ENCODE measurements around the gene DUSP8.
"Not testable (repeated sequence)": the region's sequence is repeated elsewhere in the genome, so short reads cannot be mapped to it uniquely, and the experiment has no call there.

DUSP8 gene

DNA sequence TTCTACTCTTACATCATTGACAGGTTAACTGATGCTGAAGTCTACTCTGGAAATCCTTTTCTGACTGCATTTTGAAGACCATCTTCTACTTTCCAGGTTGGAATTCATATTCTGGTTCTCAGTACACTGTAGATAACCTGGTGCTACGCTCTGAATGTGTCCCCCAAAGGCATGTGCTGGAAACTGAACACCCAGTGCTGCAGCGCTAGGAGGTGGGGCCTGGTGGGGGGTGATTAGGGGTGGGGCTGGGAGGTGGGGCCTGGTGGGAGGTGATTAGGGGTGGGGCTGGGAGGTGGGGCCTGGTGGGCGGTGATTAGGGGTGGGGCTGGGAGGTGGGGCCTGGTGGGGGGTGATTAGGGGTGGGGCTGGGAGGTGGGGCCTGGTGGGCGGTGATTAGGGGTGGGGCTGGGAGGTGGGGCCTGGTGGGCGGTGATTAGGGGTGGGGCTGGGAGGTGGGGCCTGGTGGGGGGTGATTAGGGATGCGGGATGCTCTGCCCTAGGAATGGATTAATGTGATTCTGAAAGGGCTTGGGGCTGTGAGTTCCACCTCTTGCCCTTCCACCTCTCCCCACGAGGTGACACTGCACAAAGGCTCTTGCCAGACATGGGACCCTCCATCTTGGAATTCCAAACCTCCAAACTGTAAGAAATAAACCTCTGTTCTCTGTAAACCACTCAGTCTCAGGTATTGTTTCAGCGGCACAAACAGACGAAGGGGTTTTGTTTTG lies 59.4 kb downstream of the DUSP8 start:
- not testable (repeated sequence) for DNase-seq

DNA sequence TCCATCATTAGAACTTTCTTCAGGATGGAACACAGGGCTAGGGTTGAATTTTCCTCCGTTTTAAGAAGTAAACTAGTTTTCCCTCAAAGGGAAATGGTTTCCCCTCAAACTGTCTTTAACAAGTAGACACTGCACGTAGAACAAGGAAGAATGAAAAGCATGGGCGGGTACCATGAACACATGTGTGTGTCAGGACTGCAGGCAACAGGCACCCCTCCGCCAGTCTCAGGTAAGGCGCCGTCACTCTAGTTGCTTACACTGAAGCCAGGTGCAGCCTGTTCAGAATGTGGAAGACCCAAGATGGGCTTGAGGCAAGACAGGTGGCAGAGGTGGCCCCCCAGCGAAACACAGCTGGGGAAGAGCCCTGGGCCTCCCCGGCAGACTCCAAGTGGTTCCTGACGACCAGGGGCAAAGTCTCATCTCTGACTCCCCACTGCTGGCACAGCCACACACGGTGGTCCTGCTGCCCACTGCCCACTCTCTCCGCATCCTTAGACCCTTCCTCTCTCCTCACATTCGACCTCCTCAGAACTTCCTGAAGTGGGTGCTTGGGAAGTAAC lies 60.1 kb downstream of the DUSP8 start:
- DNase-seq, result no peak

DNA sequence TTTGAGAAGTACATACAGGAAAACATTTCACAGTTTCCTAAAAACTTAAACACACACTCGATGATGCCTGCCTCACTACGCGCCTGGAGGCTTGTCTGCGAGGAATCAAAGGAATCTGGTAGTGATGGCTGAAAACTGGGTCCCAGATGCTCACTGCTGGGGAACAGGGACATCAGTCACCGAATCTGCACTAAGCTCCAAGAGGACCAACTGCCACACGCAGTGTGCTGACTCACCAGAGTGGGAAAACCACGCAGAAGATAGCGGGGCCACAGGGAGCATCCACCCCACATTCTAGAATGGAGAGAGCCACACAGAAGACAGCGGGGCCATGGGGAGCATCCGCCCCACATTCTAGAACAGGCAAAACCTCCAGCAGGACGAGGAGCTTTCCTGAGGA lies 61.1 kb downstream of the DUSP8 start:
- DNase-seq, result no peak

DNA sequence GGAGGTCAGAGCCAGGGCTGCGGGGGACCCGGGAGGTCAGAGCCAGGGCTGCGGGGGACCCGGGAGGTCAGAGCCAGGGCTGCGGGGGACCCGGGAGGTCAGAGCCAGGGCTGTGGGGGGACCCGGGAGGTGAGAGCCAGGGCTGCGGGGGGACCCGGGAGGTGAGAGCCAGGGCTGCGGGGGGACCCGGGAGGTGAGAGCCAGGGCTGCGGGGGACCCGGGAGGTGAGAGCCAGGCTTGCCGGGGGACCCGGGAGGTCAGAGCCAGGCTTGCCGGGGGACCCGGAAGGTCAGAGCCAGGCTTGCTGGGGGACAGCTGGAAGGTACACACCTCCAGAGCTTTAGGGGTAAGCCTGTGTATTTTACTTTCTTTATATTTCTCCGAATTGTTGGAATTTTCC lies 61.7 kb downstream of the DUSP8 start:
- not testable (repeated sequence) for DNase-seq

DNA sequence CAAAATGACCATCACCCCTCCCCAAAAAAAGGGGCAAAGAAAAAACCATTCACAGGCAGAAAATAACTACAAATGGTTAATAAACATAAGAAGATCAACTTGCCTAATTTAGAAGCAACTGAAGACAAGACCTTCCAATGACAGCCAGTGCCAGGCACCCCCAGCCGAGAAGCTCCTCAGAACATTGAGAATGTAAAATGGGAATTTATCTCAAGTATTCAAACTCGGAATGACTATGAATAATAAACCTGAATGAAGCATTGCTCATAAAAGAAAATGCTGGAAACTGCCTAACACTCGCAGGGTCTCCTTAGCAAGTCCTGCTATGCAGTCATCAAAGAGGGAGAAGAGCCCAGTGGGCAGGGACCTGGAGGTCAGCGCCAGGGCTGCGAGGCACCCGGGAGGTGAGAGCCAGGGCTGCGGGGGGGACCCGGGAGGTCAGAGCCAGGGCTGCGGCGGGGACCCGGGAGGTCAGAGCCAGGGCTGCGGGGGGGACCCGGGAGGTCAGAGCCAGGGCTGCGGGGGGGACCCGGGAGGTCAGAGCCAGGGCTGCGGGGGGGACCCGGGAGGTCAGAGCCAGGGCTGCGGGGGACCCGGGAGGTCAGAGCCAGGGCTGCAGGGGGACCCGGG lies 62.3 kb downstream of the DUSP8 start:
- no peak for DNase-seq

DNA sequence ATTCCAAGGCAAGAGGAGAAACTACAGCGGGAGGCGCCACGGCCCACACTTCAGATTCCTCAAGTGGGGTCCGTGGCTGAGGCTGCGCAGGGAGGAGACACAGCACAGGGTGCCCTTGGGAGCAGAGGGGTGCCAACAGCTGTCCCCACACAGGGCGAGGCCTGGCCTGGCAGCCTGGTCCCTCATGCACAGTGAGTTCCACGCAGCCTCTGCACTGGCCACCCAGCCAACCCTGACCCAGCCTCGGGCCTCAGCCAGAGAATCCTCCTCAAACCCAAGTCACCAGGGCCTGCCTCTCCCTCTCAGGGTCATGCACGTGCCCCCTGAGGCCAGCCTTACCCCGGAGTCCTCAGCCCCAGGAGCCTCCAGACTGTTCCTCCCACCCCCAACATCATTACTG lies 63.1 kb downstream of the DUSP8 start:
- DNase-seq, result no peak

DNA sequence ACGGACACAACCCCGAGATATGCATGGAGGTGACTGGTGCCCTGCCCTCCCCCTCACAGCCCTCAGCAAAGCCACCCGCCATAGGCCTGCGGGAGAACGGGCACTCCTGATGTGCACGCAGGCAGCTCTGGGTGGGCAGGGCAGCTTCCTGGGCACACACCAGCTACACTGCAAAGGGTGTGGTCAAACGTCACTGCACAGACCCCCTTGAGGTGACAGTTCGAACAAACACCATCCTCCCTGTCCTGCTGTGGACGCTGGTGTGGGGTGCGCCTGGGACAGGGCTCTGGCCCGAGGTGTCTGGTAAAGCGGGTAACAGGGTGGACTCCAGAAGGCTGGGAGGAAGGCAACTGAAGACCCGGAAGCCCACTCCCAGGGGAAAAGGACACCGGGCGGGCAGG lies 63.6 kb downstream of the DUSP8 start:
- no peak for DNase-seq

DNA sequence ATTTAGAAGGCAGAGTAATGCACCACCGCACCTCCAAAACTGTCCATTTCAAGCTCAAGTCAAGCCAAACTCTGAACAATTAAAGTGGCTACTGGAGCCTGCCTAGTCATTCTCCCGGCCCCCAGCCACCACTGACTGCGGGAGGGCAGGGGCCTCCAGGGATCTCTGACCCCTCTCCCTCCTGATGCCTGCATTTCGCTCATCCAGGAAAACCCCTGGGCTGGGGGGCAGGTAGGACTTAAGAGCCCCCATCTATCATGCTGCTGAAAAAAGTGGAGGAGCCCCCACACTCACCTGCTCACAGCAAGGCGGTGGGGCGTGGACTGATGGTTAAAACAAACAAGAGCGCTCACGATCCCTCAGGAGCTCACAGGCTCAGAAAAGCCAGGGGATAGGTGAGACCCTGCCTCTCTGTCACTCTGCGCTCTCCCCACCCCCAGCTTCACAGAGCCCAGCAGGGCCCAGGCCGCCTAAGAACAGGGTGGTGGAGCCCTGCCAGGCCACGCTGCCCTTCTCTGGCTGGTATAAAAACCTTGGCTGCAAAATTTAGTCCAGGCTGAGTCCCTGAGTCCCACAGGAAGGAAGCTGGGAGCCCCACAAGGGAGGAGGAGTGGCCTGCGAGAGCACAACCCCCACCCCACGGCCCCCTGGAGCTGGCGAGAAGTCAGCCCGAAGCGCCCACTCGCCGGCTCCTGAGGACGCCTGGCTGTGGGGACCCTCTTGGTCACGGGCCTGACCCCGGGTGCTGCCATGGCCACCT lies 64.5 kb downstream of the DUSP8 start:
- no peak for DNase-seq

DNA sequence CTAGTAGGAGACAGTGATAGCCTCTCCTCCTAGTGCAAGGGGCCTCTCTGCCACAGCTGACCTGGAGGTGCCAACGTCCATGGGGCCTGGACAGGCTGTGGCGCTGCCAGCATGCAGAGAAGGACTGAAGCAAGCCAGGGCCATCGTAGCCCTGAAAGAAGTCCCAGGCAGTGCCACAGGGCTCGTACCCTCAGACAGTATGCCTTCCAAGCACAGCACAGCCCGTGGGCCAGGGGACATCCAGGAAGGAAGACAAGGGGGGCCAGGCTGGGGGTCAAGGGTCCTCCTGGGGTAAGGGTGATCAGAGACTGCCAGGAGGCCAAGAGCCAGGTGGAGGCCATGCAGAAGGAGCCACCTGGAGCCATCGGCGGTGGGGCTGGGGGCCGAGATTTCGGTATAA lies 65.1 kb downstream of the DUSP8 start:
- DNase-seq, result no peak

DNA sequence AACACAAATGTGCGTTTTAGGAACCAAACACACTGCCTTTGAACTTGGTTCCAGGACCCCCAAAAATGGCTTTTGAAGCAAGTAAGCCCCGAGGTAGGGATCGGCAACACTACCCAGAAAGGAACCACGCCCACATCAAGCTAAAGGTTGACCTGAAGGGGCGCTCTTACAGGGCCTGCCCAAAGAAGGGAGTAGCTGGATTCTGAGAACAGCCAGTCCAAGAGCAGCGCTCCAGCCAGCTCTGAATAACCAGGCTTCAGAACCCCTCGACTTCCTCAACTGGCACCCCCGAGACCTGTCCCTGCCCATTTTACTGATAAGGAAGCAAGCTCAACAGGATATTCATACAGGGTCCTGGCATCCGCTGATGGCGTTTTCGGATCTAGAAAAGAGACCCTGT lies 66.6 kb downstream of the DUSP8 start:
- no peak for DNase-seq

DNA sequence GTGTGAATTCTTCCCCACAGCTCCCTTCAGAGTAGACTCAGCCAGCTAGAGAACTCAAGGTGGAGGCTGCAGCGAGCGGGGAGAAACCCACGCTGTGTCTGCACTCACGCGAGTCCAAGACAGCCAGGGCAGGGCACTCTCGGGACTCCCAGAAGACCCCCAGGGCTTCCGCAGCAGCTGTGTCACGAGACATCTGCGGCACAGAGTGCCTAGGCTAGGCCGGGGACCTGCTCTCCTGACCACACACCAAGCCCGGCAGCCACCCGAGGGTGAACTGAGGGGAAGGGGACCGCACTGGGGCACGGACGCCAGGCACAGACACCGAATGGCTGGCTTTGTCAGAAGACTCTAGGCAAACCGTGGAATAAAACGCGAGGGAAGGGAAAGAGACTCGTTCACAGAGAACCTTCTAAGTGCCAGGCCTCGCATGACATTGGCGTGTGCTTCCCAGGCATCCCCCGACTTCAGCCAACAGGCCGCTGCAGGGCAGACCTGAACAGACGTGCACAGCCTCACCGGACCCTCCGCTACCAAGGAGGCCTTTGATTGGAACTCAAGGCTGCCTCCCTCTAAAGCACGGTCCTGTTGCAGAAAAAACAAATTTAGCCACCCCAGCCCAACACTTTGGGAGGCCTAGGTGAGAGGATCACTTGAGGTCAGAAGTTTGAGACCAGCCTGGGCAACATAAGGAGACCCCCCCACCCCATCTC lies 67.3 kb downstream of the DUSP8 start:
- DNase-seq, result no peak

DNA sequence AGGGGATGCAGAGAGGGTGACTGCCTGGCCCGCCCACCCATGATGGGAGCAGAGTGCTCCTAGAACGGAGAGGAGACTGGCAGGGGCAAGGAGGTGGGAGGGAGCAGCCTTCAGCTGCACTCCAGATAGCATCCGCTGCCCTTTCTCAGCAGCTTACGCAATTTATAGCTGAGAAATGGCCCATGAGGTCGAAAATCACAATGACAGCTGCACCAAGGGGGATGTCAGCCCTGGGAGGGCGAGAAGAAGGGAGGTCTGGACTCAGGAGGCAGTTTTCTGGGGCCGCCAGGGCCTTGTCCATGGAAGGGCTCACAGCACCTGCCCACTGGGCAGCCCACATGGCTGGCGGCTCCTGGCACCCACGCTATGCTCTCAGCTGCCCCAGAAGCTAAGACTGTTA lies 67.9 kb downstream of the DUSP8 start:
- no peak for DNase-seq

Data from stimulated activated CD4-positive, alpha-beta T cell treated with anti-CD3 and anti-CD28 coated beads, Interleukin-15, amount 100 ng/mL, for 24 hours (primary cell).